GM18502 (cell line): ENCODE measurements around the gene REC8.

Experiments
- ATAC-seq: cut with Tn5 transposase; IDR thresholded peaks from one replicate; pipeline ENCODE4 v1.9.1; 2021; ENCODE audit warnings: mild to moderate bottlenecking; ENCODE audit not compliant: unreplicated experiment, poor library complexity

REC8 gene

GRCh38 chr14:24224618-24225071, 52.8 kb downstream of the REC8 start:
- no peak for ATAC-seq

DNA sequence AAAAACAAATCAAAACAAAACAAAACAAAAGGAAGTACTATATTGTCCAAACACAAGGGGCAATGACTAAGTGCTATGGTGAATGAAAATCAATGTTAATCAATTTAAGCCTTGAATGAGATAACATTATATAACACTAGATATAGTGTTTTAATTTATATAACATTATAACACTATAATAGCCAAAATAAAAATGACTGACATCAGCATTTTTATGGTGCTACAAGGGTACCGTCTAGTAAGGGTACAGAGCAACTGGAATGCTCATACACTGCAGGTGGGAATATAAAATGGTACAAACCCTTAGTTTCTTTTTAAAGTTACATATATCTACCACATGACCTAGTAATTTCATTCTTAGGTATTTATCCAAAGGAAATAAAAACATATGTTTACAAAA, 54.6 kb downstream of the REC8 start:
- no peak for ATAC-seq

- ATAC-seq: no peak
Measured at GRCh38 chr14:24228902-24229301, 57.0 kb downstream of the REC8 start.
